Skeletal muscle tissue (tissue), 4 donors: ENCODE measurements around the gene RIMKLA. TPM values are rescaled to one million over a fixed set of nuclear protein-coding genes. Genes with fewer than 3 reads are reported as not detected.

Experiments used
- H3K27ac ChIP-seq: one replicate; pipeline ENCODE4 v1.7.0; 2013; ENCODE audit warnings: mild to moderate bottlenecking, low read depth, low read length, inconsistent platforms
- H3K27me3 ChIP-seq, 3 donors: one replicate each; pipeline ENCODE4 v1.7.0; 2013; ENCODE audit warnings: low read length in 3 of 3; ENCODE audit not compliant: control insufficient read depth in 3 of 3, insufficient read depth in 3 of 3
- H3K36me3 ChIP-seq, 3 donors: one replicate each; pipeline ENCODE4 v1.7.0; 2013; ENCODE audit warnings: low read length in 3 of 3; ENCODE audit not compliant: control insufficient read depth in 3 of 3, insufficient read depth in 3 of 3
- H3K4me1 ChIP-seq, 3 donors: one replicate each; pipeline ENCODE4 v1.7.0; 2013; ENCODE audit warnings: low read length in 3 of 3, mild to moderate bottlenecking in 3 of 3; ENCODE audit not compliant: control insufficient read depth in 3 of 3, insufficient read depth in 3 of 3
- H3K4me3 ChIP-seq, 3 donors: one replicate each; pipeline ENCODE4 v1.7.0; 2013; ENCODE audit warnings: low read length in 3 of 3
- H3K9ac ChIP-seq, 3 donors: one replicate each; pipeline ENCODE4 v1.7.0; 2013; ENCODE audit warnings: low read length in 3 of 3, mild to moderate bottlenecking in 3 of 3, moderate library complexity in 2 of 3, low read depth in 1 of 3
- H3K9me3 ChIP-seq, 3 donors: one replicate each; pipeline ENCODE4 v1.7.0; 2013; ENCODE audit warnings: low read length in 3 of 3; ENCODE audit not compliant: control insufficient read depth in 3 of 3
- total RNA-seq: library from RNA; depleted of rRNA; stranded (reverse); fragments of >200 nt; gene quantifications from one replicate; pipeline ENCODE4 v1.2.3, GENCODE V29; 2014
- donor health status: Osteomylitis.

Gene RIMKLA
- total RNA-seq, 1 donor from 2014 or later: 0.52 TPM

DNA sequence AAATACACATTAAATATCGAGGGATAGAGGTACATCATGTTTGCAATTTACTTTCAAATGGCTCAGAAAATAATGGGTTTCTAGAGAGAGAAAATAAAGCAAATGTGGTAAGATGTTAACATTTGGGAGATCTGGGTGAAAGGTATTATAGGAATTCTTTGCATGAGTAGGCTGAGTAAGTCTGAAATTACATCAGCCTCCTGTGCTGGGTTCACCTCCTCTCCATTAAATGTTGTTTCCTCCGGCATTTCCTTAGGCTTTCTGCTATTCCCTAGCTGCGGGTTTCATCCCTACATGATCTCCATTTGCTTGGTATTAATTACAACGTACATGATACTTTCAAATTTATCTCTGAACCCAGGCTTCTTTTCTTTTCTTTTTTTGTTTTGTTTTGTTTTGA, 43.6 kb downstream of the RIMKLA start:
- no peaks in the 10 kb centered on the region for H3K36me3 ChIP-seq
- no peak overlapping the region for H3K27ac ChIP-seq
- H3K4me1 ChIP-seq: peaks cover 7 to 25% (median 13%) of the 10 kb centered on the region in 3 donors
- no peak overlapping the region for H3K4me3 ChIP-seq
- H3K9ac ChIP-seq: no peak overlapping the region
- no peaks in the 10 kb centered on the region for H3K9me3 ChIP-seq
- H3K27me3 ChIP-seq: peaks cover 0 to 3% (median 0%) of the 10 kb centered on the region in 3 donors

DNA sequence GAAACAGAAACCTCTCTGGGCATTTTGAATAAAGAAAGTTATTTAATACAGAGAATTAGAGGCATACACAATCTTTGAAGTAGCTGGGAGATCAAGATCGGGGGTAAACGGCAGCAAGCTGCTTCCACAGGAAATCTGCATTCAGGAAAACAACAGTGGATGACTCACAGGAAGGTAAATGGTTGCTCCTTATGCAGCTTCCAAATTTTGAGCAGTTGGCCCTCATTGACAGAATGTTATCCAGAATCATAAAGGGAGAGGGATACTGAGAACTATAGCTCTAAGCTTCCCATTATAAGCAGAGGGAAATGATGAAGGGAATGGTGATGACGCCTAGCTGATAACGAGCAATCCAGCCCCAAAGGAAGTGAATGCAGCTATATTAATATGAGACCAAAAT, 46.6 kb downstream of the RIMKLA start:
- Histone ChIP-seq H3K27me3 (no peaks in the 10 kb centered on the region), H3K36me3 (no peaks in the 10 kb centered on the region), H3K4me3 (no peak overlapping the region), H3K9me3 (no peaks in the 10 kb centered on the region), H3K9ac (no peak overlapping the region), H3K27ac (no peak overlapping the region), H3K4me1 (no peaks in the 10 kb centered on the region)

DNA sequence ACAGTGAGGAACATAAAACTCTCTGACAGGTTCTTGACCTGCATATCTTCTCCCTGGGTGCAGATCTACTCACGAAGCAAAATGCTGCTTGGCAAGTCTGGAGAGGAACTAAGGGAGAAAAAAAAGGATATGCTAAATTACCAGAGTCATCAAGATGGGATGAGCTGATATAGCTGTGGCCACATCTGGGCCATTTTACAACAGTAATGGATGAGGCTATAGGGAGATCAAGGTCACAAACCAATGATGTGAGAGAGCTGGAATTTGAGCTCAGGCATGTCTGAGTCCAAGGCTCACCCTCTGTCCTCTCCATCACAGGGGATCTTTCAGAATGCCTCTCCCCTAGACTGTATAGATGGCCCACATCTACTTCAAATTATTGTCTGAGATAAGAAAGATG, 49.0 kb downstream of the RIMKLA start:
- H3K36me3 ChIP-seq: no peaks in the 10 kb centered on the region
- no peaks in the 10 kb centered on the region for H3K4me1 ChIP-seq
- H3K9me3 ChIP-seq: no peaks in the 10 kb centered on the region
- H3K27ac ChIP-seq: no peak overlapping the region
- H3K27me3 ChIP-seq: no peaks in the 10 kb centered on the region
- H3K4me3 ChIP-seq: no peak overlapping the region
- no peak overlapping the region for H3K9ac ChIP-seq

DNA sequence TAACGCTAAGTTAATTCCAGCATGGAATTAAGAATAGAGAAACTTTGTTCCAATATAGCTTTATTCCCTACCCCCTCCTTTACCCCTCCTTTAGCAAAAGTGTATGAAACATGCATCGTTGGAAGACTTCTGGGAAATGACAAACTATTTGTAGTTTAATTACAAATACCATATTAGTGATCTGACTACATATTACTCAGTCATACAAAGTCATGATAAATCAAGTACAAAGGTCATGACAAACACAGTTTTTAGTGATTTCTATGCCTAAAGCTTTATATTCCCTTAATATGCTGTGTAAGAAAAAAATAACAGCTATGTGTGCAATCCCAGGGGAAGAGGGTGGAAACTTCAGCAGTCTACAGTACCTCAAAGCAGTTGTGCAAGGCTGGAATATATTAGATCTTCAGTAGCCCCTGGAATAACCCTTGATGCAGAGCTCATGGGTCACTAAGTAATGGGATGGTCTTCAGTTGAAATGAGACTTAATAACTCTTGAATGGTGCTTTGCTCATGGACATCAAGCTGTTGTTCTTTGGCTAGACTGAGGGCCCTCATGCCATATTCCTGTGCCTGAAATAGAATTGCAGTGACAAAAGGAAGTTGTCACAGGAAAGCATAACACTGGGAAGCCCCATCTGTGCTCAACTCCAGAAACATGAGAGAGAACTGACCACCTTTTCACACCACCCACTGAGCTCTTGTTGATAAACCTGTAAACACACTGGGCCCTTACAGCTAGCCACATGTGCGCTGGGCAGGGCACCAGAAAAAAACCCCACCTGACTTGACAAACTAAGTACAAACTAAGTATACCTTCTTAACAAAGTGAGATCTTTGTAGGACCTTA, 49.9 kb downstream of the RIMKLA start:
- Histone ChIP-seq H3K4me1 (no peaks in the 10 kb centered on the region), H3K4me3 (no peak overlapping the region), H3K9ac (no peak overlapping the region), H3K27ac (no peak overlapping the region), H3K9me3 (no peaks in the 10 kb centered on the region), H3K36me3 (peaks cover 0 to 7% (median 2%) of the 10 kb centered on the region in 3 donors), H3K27me3 (no peaks in the 10 kb centered on the region)

DNA sequence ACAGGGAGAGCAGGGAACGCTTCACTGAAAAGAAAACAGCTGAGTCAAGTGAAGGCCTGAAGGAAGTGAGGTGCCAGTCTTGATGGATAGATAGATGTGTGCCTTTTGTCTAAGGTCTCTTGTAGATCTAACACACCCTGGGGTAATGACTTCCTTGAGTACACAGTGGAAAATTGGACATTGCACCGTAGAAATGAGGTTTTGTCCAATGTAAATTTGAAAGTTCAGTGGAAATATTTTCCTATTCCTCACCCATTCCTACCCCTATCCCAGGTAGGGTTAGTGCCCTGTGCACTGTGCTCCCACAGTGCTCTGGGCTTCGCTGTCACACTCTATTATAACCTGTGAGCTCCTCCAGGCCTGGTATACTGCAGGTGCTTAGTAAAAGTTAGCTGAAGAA, 50.9 kb downstream of the RIMKLA start:
- Histone ChIP-seq H3K27ac (no peak overlapping the region), H3K4me3 (no peak overlapping the region), H3K4me1 (no peaks in the 10 kb centered on the region), H3K9ac (no peak overlapping the region), H3K27me3 (no peaks in the 10 kb centered on the region), H3K9me3 (no peaks in the 10 kb centered on the region), H3K36me3 (peaks cover 0 to 8% (median 2%) of the 10 kb centered on the region in 3 donors)

DNA sequence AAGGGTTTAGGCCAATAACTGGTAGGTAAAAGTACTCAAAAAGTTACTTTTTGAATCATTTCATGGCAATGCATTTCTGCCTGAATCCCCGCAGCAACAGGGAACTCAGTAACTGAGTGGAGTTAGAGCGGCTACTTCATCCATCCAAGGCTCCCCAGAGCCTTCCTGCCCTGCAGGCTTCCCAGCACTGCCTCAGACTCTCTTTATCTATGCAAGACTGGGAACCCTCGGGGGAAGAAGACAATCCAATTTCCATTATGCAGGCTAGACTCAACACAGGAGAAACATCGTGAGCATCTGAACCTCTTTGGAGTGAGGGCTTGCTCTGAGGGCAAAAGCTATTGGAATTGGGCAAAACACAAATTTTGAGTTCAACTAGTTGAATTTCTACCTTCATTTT, 52.1 kb downstream of the RIMKLA start:
- peaks cover 0 to 8% (median 2%) of the 10 kb centered on the region in 3 donors for H3K36me3 ChIP-seq
- no peak overlapping the region for H3K4me3 ChIP-seq
- H3K9me3 ChIP-seq: no peaks in the 10 kb centered on the region
- no peak overlapping the region for H3K27ac ChIP-seq
- no peaks in the 10 kb centered on the region for H3K4me1 ChIP-seq
- H3K27me3 ChIP-seq: no peaks in the 10 kb centered on the region
- H3K9ac ChIP-seq: no peak overlapping the region

DNA sequence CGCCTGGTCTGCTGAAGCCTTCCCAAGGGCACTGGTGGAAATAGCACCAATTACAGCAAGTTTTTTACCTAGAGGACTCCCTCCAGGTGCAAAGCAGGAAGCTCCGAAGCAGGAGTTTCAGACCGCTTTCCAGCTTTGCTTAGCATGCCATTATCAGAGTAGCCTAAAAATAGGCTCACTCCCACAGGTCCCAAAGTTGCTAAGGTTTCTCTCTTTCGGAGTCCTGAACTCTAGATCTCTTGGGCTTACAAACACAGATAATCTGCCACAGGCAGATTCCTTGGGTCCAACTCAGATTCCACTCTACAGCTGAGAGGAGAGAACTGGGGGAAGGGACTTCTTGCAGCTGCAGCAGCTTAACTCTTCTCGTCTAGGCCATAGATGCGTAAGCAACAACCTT, 52.8 kb downstream of the RIMKLA start:
- Histone ChIP-seq H3K9ac (no peak overlapping the region), H3K36me3 (peaks cover 0 to 8% (median 2%) of the 10 kb centered on the region in 3 donors), H3K9me3 (no peaks in the 10 kb centered on the region), H3K27me3 (no peaks in the 10 kb centered on the region), H3K4me1 (no peaks in the 10 kb centered on the region), H3K4me3 (no peak overlapping the region), H3K27ac (no peak overlapping the region)

DNA sequence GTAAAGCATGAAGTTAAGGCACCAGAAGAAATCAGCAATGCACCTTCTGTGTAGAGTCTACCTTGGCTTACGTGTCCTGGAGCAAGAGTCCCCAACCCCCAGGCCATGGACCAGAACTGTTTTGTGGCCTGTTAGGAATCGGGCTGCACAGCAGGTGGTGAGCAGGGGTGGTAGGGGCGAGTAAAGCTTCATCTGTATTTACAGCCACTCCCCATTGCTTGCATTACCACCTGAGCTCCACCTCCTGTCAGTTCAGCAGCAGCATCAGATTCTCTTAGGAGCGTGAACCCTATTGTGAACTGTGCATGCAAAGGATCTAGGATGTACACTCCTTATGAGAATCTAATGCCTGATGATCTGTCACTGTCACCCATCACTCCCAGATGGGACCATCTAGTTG, 53.7 kb downstream of the RIMKLA start:
- no peak overlapping the region for H3K9ac ChIP-seq
- H3K27me3 ChIP-seq: no peaks in the 10 kb centered on the region
- H3K9me3 ChIP-seq: no peaks in the 10 kb centered on the region
- no peak overlapping the region for H3K27ac ChIP-seq
- H3K36me3 ChIP-seq: peaks cover 0 to 8% (median 2%) of the 10 kb centered on the region in 3 donors
- no peaks in the 10 kb centered on the region for H3K4me1 ChIP-seq
- no peak overlapping the region for H3K4me3 ChIP-seq

DNA sequence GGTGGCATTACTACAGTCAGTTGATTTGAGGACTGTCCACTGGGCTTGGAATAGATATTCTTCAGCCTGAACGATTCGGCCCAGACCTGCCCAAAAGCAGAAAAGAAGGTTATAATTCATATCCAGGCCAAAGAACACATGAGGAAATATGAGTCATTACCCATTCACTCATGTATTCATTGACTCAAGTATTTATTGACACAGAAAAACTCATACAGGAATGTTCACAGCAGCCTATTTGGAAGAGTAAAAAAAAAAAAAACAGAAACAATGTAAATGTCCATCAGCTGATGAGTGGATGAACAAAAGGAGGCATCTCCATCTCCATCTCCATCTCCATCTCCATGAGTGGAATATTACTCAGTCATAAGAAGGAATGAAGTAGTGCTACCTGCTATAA, 59.3 kb downstream of the RIMKLA start:
- H3K27me3 ChIP-seq: no peaks in the 10 kb centered on the region
- no peak overlapping the region for H3K27ac ChIP-seq
- no peak overlapping the region for H3K9ac ChIP-seq
- H3K36me3 ChIP-seq: peaks cover 0 to 7% (median 2%) of the 10 kb centered on the region in 3 donors
- H3K4me1 ChIP-seq: no peaks in the 10 kb centered on the region
- no peaks in the 10 kb centered on the region for H3K9me3 ChIP-seq
- no peak overlapping the region for H3K4me3 ChIP-seq

DNA sequence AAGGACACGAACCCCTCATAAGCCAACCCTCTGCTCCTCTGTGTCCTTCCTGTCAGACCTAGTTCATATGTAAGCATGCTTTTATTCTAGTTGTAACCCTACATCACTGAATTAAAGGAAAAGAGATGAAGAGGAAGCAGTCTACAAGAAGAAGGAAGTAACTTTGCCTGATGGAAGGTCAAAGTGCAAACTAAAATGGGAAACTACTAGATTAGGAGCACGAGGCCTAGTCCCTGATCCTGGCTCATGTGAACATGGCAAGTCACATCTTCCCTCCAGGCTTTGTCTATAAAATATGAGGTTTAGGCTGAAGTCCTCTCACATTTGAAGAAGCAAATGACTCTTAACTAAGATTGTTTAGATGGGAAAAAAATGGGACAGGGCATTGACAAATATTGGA, 62.1 kb downstream of the RIMKLA start:
- no peak overlapping the region for H3K4me3 ChIP-seq
- no peaks in the 10 kb centered on the region for H3K9me3 ChIP-seq
- H3K27ac ChIP-seq: no peak overlapping the region
- no peak overlapping the region for H3K9ac ChIP-seq
- H3K27me3 ChIP-seq: no peaks in the 10 kb centered on the region
- H3K4me1 ChIP-seq: no peaks in the 10 kb centered on the region
- H3K36me3 ChIP-seq: no peaks in the 10 kb centered on the region
